AML-193 (cell line): ENCODE data around the gene NPR3.

ENCODE experiments used
- DNase-seq, 2 experiments: peaks; one replicate each; lab custom pipeline; 2025; lab: John Stamatoyannopoulos, UW

The NPR3 gene, protein sequence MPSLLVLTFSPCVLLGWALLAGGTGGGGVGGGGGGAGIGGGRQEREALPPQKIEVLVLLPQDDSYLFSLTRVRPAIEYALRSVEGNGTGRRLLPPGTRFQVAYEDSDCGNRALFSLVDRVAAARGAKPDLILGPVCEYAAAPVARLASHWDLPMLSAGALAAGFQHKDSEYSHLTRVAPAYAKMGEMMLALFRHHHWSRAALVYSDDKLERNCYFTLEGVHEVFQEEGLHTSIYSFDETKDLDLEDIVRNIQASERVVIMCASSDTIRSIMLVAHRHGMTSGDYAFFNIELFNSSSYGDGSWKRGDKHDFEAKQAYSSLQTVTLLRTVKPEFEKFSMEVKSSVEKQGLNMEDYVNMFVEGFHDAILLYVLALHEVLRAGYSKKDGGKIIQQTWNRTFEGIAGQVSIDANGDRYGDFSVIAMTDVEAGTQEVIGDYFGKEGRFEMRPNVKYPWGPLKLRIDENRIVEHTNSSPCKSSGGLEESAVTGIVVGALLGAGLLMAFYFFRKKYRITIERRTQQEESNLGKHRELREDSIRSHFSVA

DNA sequence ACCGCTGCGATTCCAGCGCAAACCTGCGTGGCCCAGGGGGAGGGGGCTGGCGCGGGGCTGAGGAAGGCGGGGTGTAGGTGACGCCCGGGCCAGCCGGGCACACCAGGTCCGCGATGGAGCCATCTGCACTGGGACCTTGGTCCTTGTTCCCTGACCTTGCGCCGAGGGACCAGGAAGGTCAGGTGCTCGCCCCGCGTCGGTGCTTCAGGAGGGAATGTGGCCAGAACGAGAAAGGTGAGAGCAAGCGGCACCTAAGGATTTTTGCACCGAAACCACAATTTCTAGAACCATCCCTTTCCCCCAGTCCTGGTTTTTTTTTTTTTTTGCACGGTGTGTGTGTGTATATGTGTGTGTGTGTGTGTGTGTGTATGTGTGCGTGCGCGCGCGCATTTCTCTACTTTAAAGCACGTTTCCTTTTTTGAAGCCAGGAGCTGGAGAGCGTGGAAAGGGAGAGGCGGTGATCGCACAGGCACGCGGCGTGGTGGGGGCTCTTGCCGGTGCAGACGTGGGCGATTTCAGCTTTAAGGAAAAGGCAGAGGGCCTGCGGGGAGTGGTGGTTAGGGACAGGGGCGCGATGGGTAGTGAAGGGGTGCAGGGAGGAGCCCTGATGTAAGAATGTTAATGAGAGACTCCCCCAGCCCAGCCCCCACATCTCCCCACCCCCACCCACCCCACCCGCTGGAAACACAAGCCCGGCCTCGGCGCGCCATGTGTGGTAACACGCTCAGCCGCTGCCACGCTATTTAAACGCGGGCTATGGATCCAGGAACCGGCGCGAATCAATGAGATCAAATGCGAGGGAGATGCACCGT, at the start of gene NPR3:
TSS of gene NPR3 (plus strand) at position 772 of the 812 bp plus-strand sequence. CDS start 456 bp downstream, outside the sequence.
- DNase-seq = no peak

DNA sequence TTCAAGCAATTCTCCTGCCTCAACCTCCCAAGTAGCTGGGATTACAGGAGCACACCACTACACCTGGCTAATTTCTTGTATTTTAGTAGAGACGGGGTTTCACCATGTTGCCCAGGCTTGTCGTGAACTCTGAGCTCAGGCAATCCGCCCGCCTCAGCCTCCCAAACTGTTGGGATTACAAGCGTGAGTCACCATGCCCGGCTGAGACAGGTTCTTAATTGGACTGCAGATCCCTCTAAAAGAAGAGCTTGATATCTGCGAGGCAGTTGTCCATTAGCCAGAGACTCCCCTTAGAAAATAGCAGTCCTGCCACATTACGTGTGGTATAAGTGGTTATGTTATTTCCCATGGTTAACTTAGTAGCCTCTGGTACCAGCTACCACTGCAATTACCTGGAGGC, 46.6 kb upstream of the NPR3 start:
- no peak for DNase-seq

- no peak for DNase-seq
Measured at GRCh38 chr5:32668552-32668951, 42.6 kb upstream of the NPR3 start.

DNA sequence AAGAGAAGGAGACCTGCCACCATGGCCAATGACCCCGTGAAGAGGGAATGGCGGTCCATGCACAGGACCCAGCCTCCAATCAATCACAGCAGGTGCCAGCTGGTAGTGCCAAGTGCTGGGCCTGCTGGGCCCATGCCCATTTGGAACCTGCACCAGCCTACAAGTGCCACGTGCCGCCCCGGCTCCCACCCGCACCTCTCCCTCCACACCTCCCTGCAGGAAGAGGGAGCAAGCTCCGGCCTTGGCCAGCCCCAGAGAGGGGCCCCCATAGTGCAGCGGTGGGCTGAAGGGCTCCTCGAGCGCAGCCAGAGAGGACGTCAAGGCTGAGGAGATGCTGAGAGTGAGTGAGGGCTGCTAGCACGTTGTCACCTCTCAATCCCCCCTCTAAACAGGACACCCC, 37.8 kb upstream of the NPR3 start:
- DNase-seq = no peak

DNA sequence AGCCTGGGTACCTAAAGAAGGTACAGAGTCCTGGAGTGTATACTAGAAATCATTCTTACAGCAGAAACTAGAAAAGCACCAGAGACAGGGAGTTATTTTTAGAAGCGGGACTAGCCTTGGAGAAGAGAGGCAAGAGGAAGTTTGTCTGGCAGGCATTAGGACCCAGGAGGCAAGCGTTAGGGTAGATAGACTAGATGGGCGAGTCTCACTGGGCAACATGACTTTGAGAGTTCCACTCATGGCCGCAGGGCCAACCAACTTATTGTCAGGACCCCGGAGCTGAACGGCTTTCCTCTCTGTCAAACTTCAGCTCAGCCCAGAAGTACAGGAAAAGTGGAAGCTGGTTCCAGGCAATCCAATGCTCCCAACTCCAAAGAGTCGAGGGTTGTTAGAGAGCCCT, 34.1 kb upstream of the NPR3 start:
- DNase-seq = no peak

- no peak for DNase-seq
Measured at GRCh38 chr5:32678472-32678871, 32.6 kb upstream of the NPR3 start.

GRCh38 chr5:32679218-32679617, 31.9 kb upstream of the NPR3 start:
- DNase-seq = no peak

GRCh38 chr5:32680183-32680582, 30.9 kb upstream of the NPR3 start:
- no peak for DNase-seq

GRCh38 chr5:32683125-32683524, 28.0 kb upstream of the NPR3 start:
- DNase-seq = no peak

DNA sequence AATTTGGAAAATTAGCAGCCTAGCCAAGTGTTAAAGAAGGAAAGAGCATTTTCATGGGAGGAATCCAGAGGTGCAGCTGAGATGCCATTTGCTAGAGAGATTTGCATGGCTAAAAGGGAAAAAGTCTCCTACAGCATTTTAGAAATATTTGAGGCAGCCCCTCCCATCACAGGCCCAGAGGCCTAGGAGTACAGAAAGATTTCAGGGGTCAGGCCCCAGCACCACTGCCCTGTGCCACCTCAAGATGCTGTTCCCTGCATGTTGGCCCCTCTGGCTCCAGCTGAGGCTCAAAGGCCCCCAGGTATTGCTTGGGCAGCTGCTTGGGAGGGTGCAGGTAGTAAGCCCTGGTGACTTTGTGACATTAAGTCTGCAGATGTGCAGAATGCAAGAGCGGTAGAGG, 26.9 kb upstream of the NPR3 start:
- DNase-seq = no peak

DNA sequence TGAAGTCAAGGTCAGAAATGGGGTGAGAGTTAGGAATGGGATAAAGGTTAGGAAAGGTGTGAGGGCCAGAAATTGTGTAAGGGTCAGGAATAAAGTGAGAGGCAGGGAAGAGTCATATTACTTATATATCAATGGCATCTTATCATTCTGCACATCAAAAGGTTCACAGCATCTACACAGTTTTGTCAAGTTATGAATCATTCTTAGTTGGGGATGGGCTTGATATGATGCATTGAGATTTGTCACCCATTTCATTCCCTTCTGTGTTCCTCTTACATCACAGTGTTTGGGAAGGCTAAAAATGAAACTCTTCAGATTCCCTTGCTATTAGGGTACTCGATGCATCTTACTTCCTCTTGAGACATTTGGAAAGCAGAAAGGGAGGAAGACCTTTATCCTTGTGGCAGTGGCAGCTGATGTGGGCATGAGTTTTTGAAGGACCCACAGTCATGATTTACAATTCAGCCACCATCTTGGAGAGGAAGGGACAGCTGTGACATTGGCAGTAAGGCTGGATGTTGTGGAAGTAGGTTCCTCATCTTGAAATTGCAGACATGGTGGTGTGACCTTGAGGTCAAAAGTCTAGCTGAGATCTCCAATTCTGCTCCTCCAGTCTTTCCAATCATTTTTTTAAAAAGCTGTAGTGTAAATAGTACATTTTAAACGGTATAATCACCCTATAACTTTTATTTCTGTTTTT, 24.2 kb upstream of the NPR3 start:
- DNase-seq = no peak

- no peak for DNase-seq
Measured at GRCh38 chr5:32687499-32687831, 23.7 kb upstream of the NPR3 start.

DNA sequence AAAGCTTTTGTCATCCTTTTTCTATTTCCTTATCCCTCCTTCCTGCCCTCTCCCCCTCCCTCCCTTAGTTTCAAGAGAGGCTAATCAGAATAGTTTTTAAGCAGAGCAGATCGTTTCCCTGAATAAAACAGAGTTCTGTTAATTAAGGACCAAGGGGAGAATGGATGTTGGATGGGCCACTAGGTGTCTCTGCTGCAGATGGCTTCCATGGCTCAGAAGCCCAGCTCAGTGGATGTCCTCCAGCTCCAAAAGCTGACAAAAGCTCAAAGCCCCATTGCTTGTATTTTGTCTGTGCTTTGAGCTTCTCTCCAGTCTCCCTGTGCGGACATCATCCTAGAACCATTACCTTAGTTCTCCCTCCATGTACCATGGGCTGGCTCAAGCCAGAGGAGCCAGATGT, 21.0 kb upstream of the NPR3 start:
- DNase-seq = no peak

GRCh38 chr5:32690666-32691065, 20.5 kb upstream of the NPR3 start:
- no peak for DNase-seq

DNA sequence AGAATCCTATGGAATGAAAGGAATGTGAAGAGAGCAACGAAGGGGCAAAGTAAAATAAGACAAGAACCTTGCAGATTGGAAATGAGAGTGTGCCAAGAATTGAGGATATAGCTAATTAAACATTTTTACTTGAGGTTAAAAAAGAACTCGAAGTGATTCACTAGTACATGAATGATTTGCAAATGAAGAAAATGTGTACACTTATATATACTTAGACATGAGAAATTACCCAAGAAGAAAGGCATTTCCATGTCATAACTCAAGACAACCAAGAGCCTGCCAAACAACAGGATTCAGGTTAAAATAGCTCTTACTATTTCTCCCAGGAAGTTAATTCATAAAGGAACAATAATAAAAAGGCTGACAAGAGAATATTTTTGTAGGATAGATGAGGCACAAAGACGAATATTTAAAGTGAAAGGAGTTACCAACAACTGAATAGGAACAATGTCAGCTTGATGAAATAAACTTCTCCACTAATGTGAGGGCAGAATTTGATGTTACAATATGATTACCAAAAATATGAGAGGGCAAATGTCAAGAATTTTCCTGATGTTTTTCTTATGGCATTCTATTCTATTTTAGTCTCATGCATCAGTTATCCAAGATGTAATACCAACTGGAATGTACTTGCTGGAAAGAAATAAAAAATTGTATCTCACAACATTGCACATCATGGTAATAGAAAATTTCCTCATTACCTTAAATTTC, 18.9 kb upstream of the NPR3 start:
- DNase-seq = no peak

DNA sequence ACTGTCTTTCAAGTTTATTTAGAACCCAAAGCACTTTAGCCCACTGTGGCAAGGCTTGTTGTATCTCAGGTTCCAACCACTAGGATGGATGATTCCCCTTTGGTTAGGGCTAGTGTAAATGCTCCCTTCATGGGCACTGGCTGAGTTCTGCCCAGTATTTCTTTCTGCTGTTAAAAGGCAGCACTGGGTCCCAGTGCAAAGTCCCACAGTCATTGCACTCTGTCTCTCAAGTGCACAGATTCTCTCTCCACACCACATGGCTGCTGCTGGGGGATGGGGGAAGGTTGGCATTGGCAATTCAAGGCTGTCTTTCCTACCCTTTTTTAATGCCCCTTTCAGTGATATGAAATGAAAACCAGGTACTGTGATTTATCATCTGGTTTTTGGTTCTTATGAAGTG, 7.2 kb upstream of the NPR3 start:
- DNase-seq = no peak

DNA sequence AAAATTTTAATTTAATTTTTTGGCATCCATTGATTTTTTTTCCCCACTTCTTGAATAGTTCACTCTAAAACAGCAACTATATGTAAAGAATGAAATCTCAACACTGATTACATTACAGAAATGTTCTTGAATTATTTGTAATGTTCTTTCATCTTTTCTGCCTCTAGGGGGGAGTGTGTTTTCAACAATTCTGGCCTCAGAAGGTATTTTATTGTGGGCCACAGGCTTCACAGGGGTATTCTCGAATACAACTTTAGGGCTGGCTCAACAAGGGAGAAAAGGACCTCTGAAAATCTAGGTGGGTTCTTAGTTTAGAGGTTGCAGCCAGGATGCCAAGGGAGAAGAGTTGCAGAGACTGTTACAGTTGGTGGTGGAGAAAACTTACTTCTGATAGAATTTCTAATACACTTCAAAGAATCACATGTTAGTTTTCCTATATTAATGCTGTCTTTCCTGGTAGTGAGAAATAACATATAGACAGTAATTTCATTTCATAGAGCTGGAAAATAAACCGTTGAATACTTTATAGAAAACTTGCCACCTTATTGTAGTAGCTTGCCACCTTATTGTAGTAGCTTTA, 3.6 kb upstream of the NPR3 start:
- peak; percentile 22 to 26 for DNase-seq

GRCh38 chr5:32708949-32709348, 2.2 kb upstream of the NPR3 start:
- DNase-seq = no peak

GRCh38 chr5:32709750-32710549, 1.2 kb upstream of the NPR3 start:
- peak; percentile 16 to 24 for DNase-seq

DNA sequence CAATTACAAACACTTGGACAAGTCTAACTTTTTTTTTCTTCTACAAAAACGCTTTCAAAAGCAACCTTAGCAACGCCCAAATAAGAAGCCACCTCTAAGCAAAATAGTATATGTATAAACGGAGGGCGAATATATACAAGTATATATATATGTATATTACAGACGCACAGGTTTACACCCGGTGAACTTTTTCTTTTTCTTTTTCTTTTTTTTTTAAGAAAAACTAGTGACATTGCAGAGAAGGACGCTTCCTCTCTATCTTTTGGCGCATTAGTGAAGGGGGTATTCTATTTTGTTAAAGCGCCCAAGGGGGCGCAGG, 200 bp downstream of the NPR3 start:
- no peak for DNase-seq
